KMS-11 (cell line): ENCODE results near the gene EPB41L1.
A peak's percentile ranks its signal among the peaks of the same experiment; 100 is the strongest.

Experiments used
- H2AFZ ChIP-seq: fragments of 200-600 bp; sonication (generic); 2 replicates; pipeline ENCODE4 v1.6.1; 2016; ENCODE audit warnings: antibody characterized with exemption, mixed run types, low read depth
- H3K27ac ChIP-seq: fragments of 200-600 bp; sonication (generic); 2 replicates; pipeline ENCODE4 v1.6.1; 2016; ENCODE audit warnings: mild to moderate bottlenecking, mixed run types
- H3K27me3 ChIP-seq: fragments of 200-600 bp; sonication (generic); 2 replicates; pipeline ENCODE4 v1.6.1; 2017; ENCODE audit warnings: mild to moderate bottlenecking, low read depth, mixed run types, moderate library complexity; ENCODE audit not compliant: insufficient read depth
- H3K36me3 ChIP-seq: fragments of 200-600 bp; sonication (generic); 2 replicates; pipeline ENCODE4 v1.6.1; 2017; ENCODE audit warnings: mild to moderate bottlenecking, mixed run types; ENCODE audit not compliant: insufficient read depth
- H3K4me1 ChIP-seq: fragments of 200-600 bp; sonication (generic); 2 replicates; pipeline ENCODE4 v1.6.1; 2016; ENCODE audit warnings: mild to moderate bottlenecking, low read depth, mixed run types; ENCODE audit not compliant: poor library complexity, severe bottlenecking
- H3K4me2 ChIP-seq: fragments of 200-600 bp; sonication (generic); 2 replicates; pipeline ENCODE4 v1.7.0; 2016; ENCODE audit warnings: mild to moderate bottlenecking, mixed run types
- H3K4me3 ChIP-seq: fragments of 200-600 bp; sonication (generic); IDR thresholded peaks from 2 replicates; pipeline ENCODE4 v1.6.1; 2017; ENCODE audit warnings: low read depth, low read length, mixed read lengths; ENCODE audit not compliant: insufficient read depth
- H3K79me2 ChIP-seq: fragments of 200-600 bp; sonication (generic); 2 replicates; pipeline ENCODE4 v1.6.1; 2016; ENCODE audit warnings: low read depth, mixed run types; ENCODE audit not compliant: insufficient read depth
- H3K9ac ChIP-seq: fragments of 200-600 bp; sonication (generic); 2 replicates; pipeline ENCODE4 v1.6.1; 2016; ENCODE audit warnings: mild to moderate bottlenecking, mixed run types
- H4K20me1 ChIP-seq: fragments of 200-600 bp; sonication (generic); 2 replicates; pipeline ENCODE4 v1.6.1; 2016; ENCODE audit warnings: mild to moderate bottlenecking, mixed run types; ENCODE audit not compliant: insufficient read depth
- TF ChIP-seq, protein P1 (sequence below): fragments of 200-600 bp; sonication (generic); conservative IDR thresholded peaks from 2 replicates; pipeline ENCODE4 v1.6.1; 2017; ENCODE audit warnings: low read depth, mild to moderate bottlenecking, antibody characterized with exemption, low read length, moderate library complexity, mixed read lengths

EPB41L1 gene

DNA sequence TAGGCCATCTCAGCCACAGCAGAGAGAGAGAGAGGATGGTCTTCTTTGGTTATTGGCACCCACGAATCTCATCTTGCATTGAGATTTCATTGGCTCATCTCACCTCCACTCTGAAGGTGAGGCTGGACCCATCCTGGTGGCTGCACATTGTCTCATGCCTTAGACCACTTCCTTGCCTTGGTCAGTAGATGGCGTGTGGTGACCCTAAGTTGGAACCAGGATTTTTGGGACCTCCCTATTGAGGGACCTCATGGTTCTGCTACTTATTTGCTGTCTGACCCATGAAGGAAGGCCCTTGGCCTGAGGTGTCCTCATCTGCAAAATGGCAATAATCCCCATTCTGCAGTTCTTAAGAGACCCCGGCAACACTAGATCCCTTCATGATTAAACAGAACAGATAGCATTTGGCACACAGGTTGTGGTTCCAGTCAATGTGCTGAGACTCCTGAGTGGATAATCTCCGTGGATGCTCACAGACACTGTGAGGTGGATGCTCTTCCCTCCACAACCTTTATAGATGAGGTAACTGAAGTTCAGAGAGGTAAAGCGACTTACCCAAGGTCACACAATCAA is 60.2 kb downstream of the EPB41L1 start:
- H3K79me2 ChIP-seq = no peaks in the 10 kb centered on the region
- no peaks in the 10 kb centered on the region for H4K20me1 ChIP-seq
- no peak overlapping the region for H3K27ac ChIP-seq
- no peaks in the 10 kb centered on the region for H3K36me3 ChIP-seq
- no peaks in the 10 kb centered on the region for H3K4me1 ChIP-seq
- H3K4me2 ChIP-seq = no peak overlapping the region
- H3K9ac ChIP-seq = no peak overlapping the region
- H3K4me3 ChIP-seq = no peak overlapping the region
- no peak overlapping the region for H2AFZ ChIP-seq
- H3K27me3 ChIP-seq = no peaks in the 10 kb centered on the region
- TF ChIP-seq, protein P1, sequence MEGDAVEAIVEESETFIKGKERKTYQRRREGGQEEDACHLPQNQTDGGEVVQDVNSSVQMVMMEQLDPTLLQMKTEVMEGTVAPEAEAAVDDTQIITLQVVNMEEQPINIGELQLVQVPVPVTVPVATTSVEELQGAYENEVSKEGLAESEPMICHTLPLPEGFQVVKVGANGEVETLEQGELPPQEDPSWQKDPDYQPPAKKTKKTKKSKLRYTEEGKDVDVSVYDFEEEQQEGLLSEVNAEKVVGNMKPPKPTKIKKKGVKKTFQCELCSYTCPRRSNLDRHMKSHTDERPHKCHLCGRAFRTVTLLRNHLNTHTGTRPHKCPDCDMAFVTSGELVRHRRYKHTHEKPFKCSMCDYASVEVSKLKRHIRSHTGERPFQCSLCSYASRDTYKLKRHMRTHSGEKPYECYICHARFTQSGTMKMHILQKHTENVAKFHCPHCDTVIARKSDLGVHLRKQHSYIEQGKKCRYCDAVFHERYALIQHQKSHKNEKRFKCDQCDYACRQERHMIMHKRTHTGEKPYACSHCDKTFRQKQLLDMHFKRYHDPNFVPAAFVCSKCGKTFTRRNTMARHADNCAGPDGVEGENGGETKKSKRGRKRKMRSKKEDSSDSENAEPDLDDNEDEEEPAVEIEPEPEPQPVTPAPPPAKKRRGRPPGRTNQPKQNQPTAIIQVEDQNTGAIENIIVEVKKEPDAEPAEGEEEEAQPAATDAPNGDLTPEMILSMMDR = peak; percentile 83

DNA sequence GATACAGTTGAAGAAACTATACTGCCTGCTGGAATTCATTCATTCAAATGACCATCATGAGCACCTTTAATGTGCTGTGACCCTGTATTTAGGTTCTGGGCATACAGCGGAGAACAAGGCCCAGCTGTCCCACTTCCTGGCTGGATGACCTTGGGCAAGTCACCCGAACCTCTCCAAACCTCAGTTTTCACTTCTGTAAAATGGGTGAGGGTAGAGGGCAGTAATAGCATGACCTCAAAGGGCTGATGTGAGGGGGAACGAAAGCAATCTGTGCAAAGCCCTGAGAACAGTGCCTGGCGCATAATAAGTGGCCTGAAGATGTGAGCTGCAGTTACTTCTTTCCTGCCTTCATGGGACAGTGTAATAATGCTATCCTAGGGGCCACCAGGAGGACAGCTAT is 61.2 kb downstream of the EPB41L1 start:
- H3K27me3 ChIP-seq = no peaks in the 10 kb centered on the region
- no peak overlapping the region for H2AFZ ChIP-seq
- H3K36me3 ChIP-seq = no peaks in the 10 kb centered on the region
- H3K79me2 ChIP-seq = no peaks in the 10 kb centered on the region
- H3K4me1 ChIP-seq = no peaks in the 10 kb centered on the region
- H3K4me2 ChIP-seq = no peak overlapping the region
- no peak overlapping the region for H3K27ac ChIP-seq
- TF ChIP-seq, protein P1 = no peak
- no peak overlapping the region for H3K9ac ChIP-seq
- no peak overlapping the region for H3K4me3 ChIP-seq
- no peaks in the 10 kb centered on the region for H4K20me1 ChIP-seq

DNA sequence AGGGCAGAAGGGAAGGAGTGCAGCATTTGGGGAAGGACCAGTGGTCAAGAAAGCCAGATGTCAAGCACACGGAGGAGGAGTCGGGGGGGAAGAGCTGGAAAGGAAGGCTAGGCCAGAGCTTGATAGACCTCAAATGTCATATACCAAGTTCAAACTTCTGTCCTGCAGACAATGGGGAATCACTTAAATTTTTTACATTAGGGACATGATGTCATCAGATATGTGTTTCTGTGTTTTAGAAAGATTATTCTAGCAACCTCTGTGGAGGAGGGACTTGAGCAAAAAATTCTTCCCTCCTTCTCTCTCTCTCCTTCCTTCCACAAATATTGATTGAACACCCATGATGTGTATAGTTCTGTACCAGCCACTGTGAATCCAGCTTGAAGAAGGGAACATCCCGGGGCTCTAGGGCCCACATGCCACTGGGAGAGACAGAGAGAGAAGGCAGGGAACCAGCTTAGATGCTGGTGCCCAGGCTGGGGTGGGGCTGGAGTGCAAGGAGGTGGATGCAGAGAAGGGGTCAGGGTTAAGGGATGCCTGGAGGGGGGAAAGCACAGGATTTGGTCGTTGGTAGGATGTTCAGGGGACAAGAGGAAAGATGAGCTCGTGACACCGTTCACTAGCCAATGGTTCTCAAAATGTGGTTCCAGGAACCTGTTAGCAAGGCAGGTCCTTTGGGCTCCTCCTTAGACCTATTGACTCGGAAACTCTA is 61.9 kb downstream of the EPB41L1 start:
- Histone ChIP-seq H3K4me3 (no peak overlapping the region), H3K4me2 (no peak overlapping the region), H3K27ac (no peak overlapping the region), H3K4me1 (no peaks in the 10 kb centered on the region), H3K27me3 (no peaks in the 10 kb centered on the region), H3K36me3 (no peaks in the 10 kb centered on the region), H4K20me1 (no peaks in the 10 kb centered on the region), H3K9ac (no peak overlapping the region), H3K79me2 (no peaks in the 10 kb centered on the region), H2AFZ (no peak overlapping the region)
- TF ChIP-seq, protein P1 = no peak

DNA sequence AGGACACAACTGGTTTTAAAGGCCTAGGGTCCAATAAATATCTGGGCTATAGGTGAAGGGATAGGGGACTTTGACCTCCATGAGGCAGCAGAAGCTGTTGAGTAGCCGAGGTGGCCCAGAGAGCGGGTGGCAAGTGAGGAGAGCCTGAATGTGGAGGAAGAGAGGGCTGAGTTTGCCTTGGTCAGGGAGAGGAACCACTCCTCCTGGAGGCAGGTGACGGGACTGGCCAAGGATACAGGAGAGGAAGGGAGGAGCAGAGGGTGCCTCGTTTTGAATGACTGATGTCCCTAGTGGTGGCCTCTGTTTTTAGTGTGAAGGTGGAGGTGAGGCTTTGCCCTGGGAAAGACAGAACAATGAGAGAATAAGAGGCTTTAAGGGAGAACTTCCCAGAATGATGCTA is 62.7 kb downstream of the EPB41L1 start:
- H2AFZ ChIP-seq = no peak overlapping the region
- TF ChIP-seq, protein P1 = 0 out of 2 replicates have a peak, but pooled peaks have one; percentile 23
- no peak overlapping the region for H3K9ac ChIP-seq
- H3K4me1 ChIP-seq = no peaks in the 10 kb centered on the region
- no peaks in the 10 kb centered on the region for H3K79me2 ChIP-seq
- H3K27ac ChIP-seq = no peak overlapping the region
- H3K4me3 ChIP-seq = no peak overlapping the region
- H3K27me3 ChIP-seq = no peaks in the 10 kb centered on the region
- no peaks in the 10 kb centered on the region for H4K20me1 ChIP-seq
- H3K36me3 ChIP-seq = no peaks in the 10 kb centered on the region
- H3K4me2 ChIP-seq = no peak overlapping the region
